ENCODE results near the gene MEIOSIN. TPM values are rescaled to one million over a fixed set of nuclear protein-coding genes. Genes with fewer than 3 reads are reported as not detected.

The MEIOSIN gene
- total RNA-seq, 1 donor from 2014 or later, result not detected

- H3K27me3 Mint-ChIP-seq (ENCODE audit: unreplicated experiment), result no peaks in the 10 kb centered on the region
- peak; percentile 99 for DNase-seq (ENCODE audit: extremely low spot score, unreplicated experiment)
- no peaks in the 10 kb centered on the region for H3K36me3 Mint-ChIP-seq (ENCODE audit: unreplicated experiment)
- peak within 1 kb of the TSS; percentile 90 for H3K4me3 Mint-ChIP-seq (ENCODE audit: unreplicated experiment)
- peak within 1 kb of the TSS; percentile 78 for H3K27ac Mint-ChIP-seq (ENCODE audit: unreplicated experiment)
- no peaks in the 10 kb centered on the region for H3K9me3 Mint-ChIP-seq (ENCODE audit: unreplicated experiment)
- H3K4me1 Mint-ChIP-seq (ENCODE audit: unreplicated experiment), result peaks cover 16% of the 10 kb centered on the region
- no peak for TF ChIP-seq CTCF (IDR thresholded peaks at IDR 0.05)
These were observed 2.6 kb upstream of the MEIOSIN start, which contains the start of gene FBXO46 for GRCh38 chr19:45730368-45731288. Gene FBXO46 (minus strand): TSS chr19:45730896. CDS start chr19:45713495, 17,401 bp downstream.

GRCh38 chr19:45739498-45740439 lies 6.5 kb downstream of the MEIOSIN start:
- no peak for TF ChIP-seq CTCF (IDR thresholded peaks at IDR 0.05)
- H3K27me3 Mint-ChIP-seq (ENCODE audit: unreplicated experiment), result peaks cover 3% of the 10 kb centered on the region
- no peak overlapping the region for H3K4me3 Mint-ChIP-seq (ENCODE audit: unreplicated experiment)
- no peaks in the 10 kb centered on the region for H3K36me3 Mint-ChIP-seq (ENCODE audit: unreplicated experiment)
- H3K9me3 Mint-ChIP-seq (ENCODE audit: unreplicated experiment), result no peaks in the 10 kb centered on the region
- no peak for DNase-seq (ENCODE audit: extremely low spot score, unreplicated experiment)
- H3K4me1 Mint-ChIP-seq (ENCODE audit: unreplicated experiment), result no peaks in the 10 kb centered on the region
- H3K27ac Mint-ChIP-seq (ENCODE audit: unreplicated experiment), result no peak overlapping the region

- H3K36me3 Mint-ChIP-seq (ENCODE audit: unreplicated experiment), result no peaks in the 10 kb centered on the region
- no peak for TF ChIP-seq CTCF (IDR thresholded peaks at IDR 0.05)
- DNase-seq (ENCODE audit: extremely low spot score, unreplicated experiment), result no peak
- H3K4me3 Mint-ChIP-seq (ENCODE audit: unreplicated experiment), result no peak overlapping the region
- H3K9me3 Mint-ChIP-seq (ENCODE audit: unreplicated experiment), result no peaks in the 10 kb centered on the region
- H3K4me1 Mint-ChIP-seq (ENCODE audit: unreplicated experiment), result peaks cover 6% of the 10 kb centered on the region
- peaks cover 3% of the 10 kb centered on the region for H3K27me3 Mint-ChIP-seq (ENCODE audit: unreplicated experiment)
- H3K27ac Mint-ChIP-seq (ENCODE audit: unreplicated experiment), result no peak overlapping the region
These were observed 9.7 kb downstream of the MEIOSIN start for GRCh38 chr19:45742969-45743368.

GRCh38 chr19:45745606-45746005 lies 12.4 kb downstream of the MEIOSIN start:
- Mint-ChIP-seq H3K36me3 (ENCODE audit: unreplicated experiment) (no peaks in the 10 kb centered on the region), H3K4me1 (ENCODE audit: unreplicated experiment) (peaks cover 6% of the 10 kb centered on the region), H3K27me3 (ENCODE audit: unreplicated experiment) (peaks cover 3% of the 10 kb centered on the region), H3K27ac (ENCODE audit: unreplicated experiment) (no peak overlapping the region), H3K4me3 (ENCODE audit: unreplicated experiment) (no peak overlapping the region), H3K9me3 (ENCODE audit: unreplicated experiment) (no peaks in the 10 kb centered on the region)
- no peak for DNase-seq (ENCODE audit: extremely low spot score, unreplicated experiment)
- TF ChIP-seq CTCF (IDR thresholded peaks at IDR 0.05), result no peak
